Sigmoid colon (tissue), 7 donors: Measurements from ENCODE around the gene KLHL11. TPM values are rescaled to one million over a fixed set of nuclear protein-coding genes. Genes with fewer than 3 reads are reported as not detected.
A peak's percentile ranks its signal among the peaks of the same experiment; 100 is the strongest.

Experiments
- DNase-seq: peaks from one replicate; pipeline ENCODE4 v3.0.0-alpha.2; 2019
- H3K27ac ChIP-seq, 4 donors: fragments of 200-600 bp; sonication (generic); one replicate each; pipeline ENCODE4 v1.5.1; 2016 to 2019; ENCODE audit warnings: mild to moderate bottlenecking in 1 of 4
- H3K27me3 ChIP-seq, 3 donors: fragments of 200-600 bp; sonication (generic); one replicate each; pipeline ENCODE4 v1.5.1; 2019; ENCODE audit warnings: mild to moderate bottlenecking in 1 of 3
- H3K36me3 ChIP-seq, 4 donors: fragments of 200-600 bp; sonication (generic); one replicate each; pipeline ENCODE4 v1.5.1; 2016 to 2019
- H3K4me1 ChIP-seq, 4 donors: fragments of 200-600 bp; sonication (generic); one replicate each; pipeline ENCODE4 v1.5.1; 2017 to 2019
- H3K4me3 ChIP-seq, 4 donors: fragments of 200-600 bp; sonication (generic); one replicate each; pipeline ENCODE4 v1.5.1; 2017 to 2019; ENCODE audit warnings: mild to moderate bottlenecking in 2 of 4, moderate library complexity in 1 of 4
- H3K9me3 ChIP-seq, 4 donors: fragments of 200-600 bp in 3 of 4; sonication (generic) in 3 of 4; one replicate each; pipeline versions ENCODE4 v1.5.1 to v1.6.1; 2013 to 2019
- CTCF ChIP-seq, 4 experiments: fragments of 450-650 bp in 3 of 4; fragments of 200-600 bp in 1 of 4; IDR thresholded peaks; one replicate each; pipeline ENCODE4 v1.5.1; 2016 to 2019; ENCODE audit warnings: antibody characterized with exemption in 4 of 4, mild to moderate bottlenecking in 3 of 4, moderate library complexity in 2 of 4
- EP300 ChIP-seq, 4 donors: sonication (generic); formaldehyde crosslinking; IDR thresholded peaks; one replicate each; pipeline ENCODE4 v1.6.1; 2017; ENCODE audit warnings: antibody characterized with exemption in 4 of 4
- POLR2A ChIP-seq, 2 donors: fragments of 450-650 bp; IDR thresholded peaks; one replicate each; pipeline ENCODE4 v1.6.1; 2016; ENCODE audit warnings: antibody characterized with exemption in 2 of 2, mild to moderate bottlenecking in 2 of 2, moderate library complexity in 2 of 2
- POLR2AphosphoS5 ChIP-seq, 4 donors: sonication (generic); formaldehyde crosslinking; IDR thresholded peaks; one replicate each; pipeline ENCODE4 v1.6.1; 2017; ENCODE audit warnings: antibody characterized with exemption in 4 of 4
- WGBS, 2 donors: extraction: QIAGEN DNeasy Blood & Tissue Kit; methylation state at CpG; one replicate each; pipeline ENCODE4 v1.1.7; 2013; 5-methylcytosine and 5-hydroxymethylcytosine counted together
- intact Hi-C: fragments of 100-400 bp; cut with DNase I; formaldehyde crosslinking; loops from one replicate; pipeline ENCODE4 v1.15.1; 2023
- polyA plus RNA-seq, 3 donors: library from polyadenylated mRNA; stranded (reverse); fragments of 200-250 nt; gene quantifications; one replicate each; pipeline ENCODE4 v1.2.3, GENCODE V29; 2013
- total RNA-seq, 4 donors: library from RNA; depleted of rRNA; stranded (reverse); fragments of >200 nt; gene quantifications; one replicate each; pipeline ENCODE4 v1.1.0, GENCODE V29; 2016
- donor health status: healthy with polysubstance abuse.
- donor health status: Bipolar disorder and iron deficiency.
- donor health status: healthy.

The KLHL11 gene
- total and polyA plus RNA-seq, 7 donors: 0.46 to 21.6 (median 17.1) TPM; not detected in 1

DNA sequence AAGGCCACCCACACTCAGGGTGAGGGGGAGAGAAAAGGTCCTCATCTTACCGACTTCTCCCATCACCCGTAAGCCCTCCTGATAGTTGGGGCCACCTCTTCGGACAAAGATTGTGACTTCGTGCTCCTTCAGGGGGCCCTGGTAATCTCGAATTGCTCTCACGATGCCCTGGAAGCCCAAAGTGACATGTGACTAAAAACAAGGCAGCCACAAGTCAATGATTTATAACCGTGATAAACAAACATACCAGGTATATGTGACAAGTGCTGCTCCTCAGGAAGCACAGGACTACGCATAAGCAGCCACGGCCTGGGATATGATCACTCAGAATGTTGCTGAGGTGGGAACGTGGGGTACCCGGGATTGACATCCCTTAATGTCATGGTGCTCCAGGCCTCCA lies 36.4 kb upstream of the KLHL11 start:
- H3K27ac ChIP-seq: no peak overlapping the region
- H3K27me3 ChIP-seq: no peaks in the 10 kb centered on the region
- no peaks in the 10 kb centered on the region for H3K4me1 ChIP-seq
- 82 to 84% methylated on average over 11 of the region's 11 CpGs for WGBS, 2 donors
- H3K36me3 ChIP-seq: peaks cover 17 to 96% (median 66%) of the 10 kb centered on the region in 4 donors
- DNase-seq: no peak
- no peak for TF ChIP-seq EP300 (IDR thresholded peaks at IDR 0.05)
- TF ChIP-seq POLR2A (IDR thresholded peaks at IDR 0.05): no peak
- TF ChIP-seq POLR2AphosphoS5 (IDR thresholded peaks at IDR 0.05): no peak
- TF ChIP-seq CTCF (IDR thresholded peaks at IDR 0.05): no peak
- intact Hi-C loops: no loop called here
- no peaks in the 10 kb centered on the region for H3K9me3 ChIP-seq
- no peak overlapping the region for H3K4me3 ChIP-seq

DNA sequence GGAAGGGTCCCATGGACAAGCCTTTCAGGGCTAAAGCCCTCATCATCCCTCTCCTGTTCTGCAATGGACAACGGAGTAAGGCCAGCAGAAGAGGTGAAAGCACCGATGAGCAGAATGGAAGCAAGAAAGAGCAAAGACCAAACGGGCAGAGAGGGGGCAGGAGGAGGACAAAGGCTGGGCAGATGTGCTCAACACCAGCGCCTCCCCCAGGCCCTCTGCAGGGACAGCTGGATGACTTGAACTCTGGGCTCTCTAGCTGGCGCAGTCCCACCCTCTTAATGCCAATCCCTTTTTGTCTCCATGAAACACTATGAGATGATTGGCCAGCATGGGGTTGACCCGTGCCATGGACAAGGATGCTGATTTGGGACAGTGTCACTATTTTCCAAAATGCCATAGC lies 31.5 kb upstream of the KLHL11 start:
- intact Hi-C loops: no loop called here
- WGBS, 2 donors: 91 to 94% methylated on average over 6 of the region's 6 CpGs
- no peak overlapping the region for H3K4me3 ChIP-seq
- no peak for TF ChIP-seq POLR2A (IDR thresholded peaks at IDR 0.05)
- no peak for TF ChIP-seq POLR2AphosphoS5 (IDR thresholded peaks at IDR 0.05)
- TF ChIP-seq EP300 (IDR thresholded peaks at IDR 0.05): no peak
- no peak for TF ChIP-seq CTCF (IDR thresholded peaks at IDR 0.05)
- no peaks in the 10 kb centered on the region for H3K9me3 ChIP-seq
- DNase-seq: no peak
- peaks cover 7 to 96% (median 59%) of the 10 kb centered on the region in 4 donors for H3K36me3 ChIP-seq
- no peaks in the 10 kb centered on the region for H3K27me3 ChIP-seq
- H3K4me1 ChIP-seq: peaks cover 0 to 17% (median 10%) of the 10 kb centered on the region in 4 donors
- H3K27ac ChIP-seq: no peak overlapping the region

DNA sequence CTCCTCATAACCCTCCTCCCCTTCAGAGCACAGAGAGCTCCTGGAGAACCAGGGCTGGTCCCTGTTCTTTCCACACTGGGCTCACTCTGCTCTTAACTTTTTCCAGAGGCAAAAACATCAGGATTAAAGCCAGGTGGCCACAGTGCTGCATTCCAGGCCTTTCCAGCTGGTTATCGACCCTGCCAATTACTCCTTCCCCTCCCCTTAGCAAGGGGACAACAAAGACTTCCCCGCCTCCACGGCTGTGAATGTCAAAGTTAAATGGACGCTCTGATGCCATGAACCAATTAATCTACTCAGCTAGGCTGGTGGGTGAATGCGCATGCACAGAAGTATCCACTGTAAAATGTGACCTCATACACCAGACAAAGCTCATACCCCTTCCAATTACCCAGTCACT lies 30.4 kb upstream of the KLHL11 start:
- Histone ChIP-seq H3K36me3 (peaks cover 4 to 96% (median 57%) of the 10 kb centered on the region in 4 donors), H3K27ac (peak overlapping the region; percentile 57 to 65 (median 61)), H3K9me3 (no peaks in the 10 kb centered on the region), H3K4me1 (peaks cover 0 to 17% (median 10%) of the 10 kb centered on the region in 4 donors), H3K27me3 (no peaks in the 10 kb centered on the region), H3K4me3 (no peak overlapping the region)
- intact Hi-C loops: no loop called here
- TF ChIP-seq CTCF (IDR thresholded peaks at IDR 0.05): no peak
- TF ChIP-seq EP300 (IDR thresholded peaks at IDR 0.05): no peak
- TF ChIP-seq POLR2AphosphoS5 (IDR thresholded peaks at IDR 0.05): peak in 3 of 4 donors; percentile 3 to 33 (median 13)
- TF ChIP-seq POLR2A (IDR thresholded peaks at IDR 0.05): no peak
- peak; percentile 85 for DNase-seq
- WGBS, 2 donors: 74 to 80% methylated on average over 5 of the region's 5 CpGs

DNA sequence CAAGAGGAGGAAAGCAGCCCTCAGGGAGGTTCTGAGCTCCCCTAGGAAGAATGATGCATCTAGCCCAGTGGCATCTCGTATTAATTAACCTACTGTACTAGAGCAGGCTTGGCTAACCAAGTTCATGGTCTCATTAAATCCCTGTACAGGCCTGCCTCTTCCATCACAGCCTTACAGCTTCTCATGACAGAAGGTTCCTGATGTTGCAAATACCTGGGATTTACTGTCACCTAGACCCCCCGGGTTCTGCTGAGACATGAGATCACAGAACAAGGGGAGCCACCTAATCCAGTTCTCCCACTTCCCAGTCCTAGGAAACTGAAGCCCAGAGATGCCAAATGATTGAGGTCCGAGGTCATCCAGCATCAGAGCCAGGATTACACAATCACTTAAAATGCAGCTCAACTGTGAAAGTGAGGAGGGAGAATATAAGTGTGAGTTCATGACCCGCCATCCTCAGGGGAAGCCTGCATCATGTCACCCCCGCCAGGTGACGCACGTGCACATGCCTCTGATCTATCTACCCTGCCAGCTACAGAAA lies 29.6 kb upstream of the KLHL11 start:
- Histone ChIP-seq H3K9me3 (no peaks in the 10 kb centered on the region), H3K27ac (peak overlapping the region; percentile 57 to 65 (median 61)), H3K4me1 (peaks cover 0 to 17% (median 10%) of the 10 kb centered on the region in 4 donors), H3K36me3 (peaks cover 4 to 96% (median 54%) of the 10 kb centered on the region in 4 donors), H3K4me3 (no peak overlapping the region), H3K27me3 (no peaks in the 10 kb centered on the region)
- 68 to 73% methylated on average over 7 of the region's 7 CpGs for WGBS, 2 donors
- intact Hi-C loops: no loop called here
- TF ChIP-seq EP300 (IDR thresholded peaks at IDR 0.05) (peak in 1 of 4 donors; percentile 2), CTCF (IDR thresholded peaks at IDR 0.05) (no peak), POLR2AphosphoS5 (IDR thresholded peaks at IDR 0.05) (peak in 3 of 4 donors; percentile 37 to 45 (median 38)), POLR2A (IDR thresholded peaks at IDR 0.05) (no peak)
- peak; percentile 85 for DNase-seq

DNA sequence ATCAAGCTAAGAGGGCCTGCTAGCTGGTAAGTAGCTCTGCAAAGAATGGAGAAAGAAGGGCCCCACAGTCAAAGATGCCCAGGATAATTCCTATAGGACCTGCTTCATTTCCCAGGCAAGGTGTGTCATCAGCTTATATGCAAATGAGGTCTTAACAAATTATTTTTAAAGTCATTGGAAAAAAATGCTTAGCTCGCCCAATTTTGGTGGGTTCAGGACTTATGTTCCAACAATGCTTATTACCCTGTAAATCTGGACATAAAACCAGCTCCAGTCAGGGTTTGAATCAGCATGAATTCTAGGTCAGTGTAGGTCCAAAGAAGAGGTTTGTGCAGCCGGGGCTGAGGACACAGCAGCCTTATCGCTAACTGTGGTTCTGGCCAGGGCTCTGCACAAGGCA lies 28.2 kb upstream of the KLHL11 start:
- no peak overlapping the region for H3K27ac ChIP-seq
- TF ChIP-seq POLR2AphosphoS5 (IDR thresholded peaks at IDR 0.05) (no peak), POLR2A (IDR thresholded peaks at IDR 0.05) (no peak), EP300 (IDR thresholded peaks at IDR 0.05) (no peak), CTCF (IDR thresholded peaks at IDR 0.05) (no peak)
- no peak for DNase-seq
- H3K36me3 ChIP-seq: peaks cover 4 to 97% (median 57%) of the 10 kb centered on the region in 4 donors
- no peaks in the 10 kb centered on the region for H3K27me3 ChIP-seq
- intact Hi-C loops: no loop called here
- H3K4me1 ChIP-seq: peaks cover 0 to 17% (median 10%) of the 10 kb centered on the region in 4 donors
- no peak overlapping the region for H3K4me3 ChIP-seq
- WGBS, 2 donors: 80 to 94% methylated on average over 3 of the region's 3 CpGs
- no peaks in the 10 kb centered on the region for H3K9me3 ChIP-seq
